ENCODE results near the gene SLC35E4.

GRCh38 chr22:30603801-30604200 lies 31.8 kb upstream of the SLC35E4 start:
- TF ChIP-seq CTCF (conservative IDR thresholded peaks at IDR 0.05; ENCODE audit: low read length) (no peak), EZH2phosphoT487 (IDR thresholded peaks at IDR 0.05; ENCODE audit: borderline replicate concordance, low read depth, low read length) (no peak)
